HL-60 (cell line): Measurements from ENCODE around the gene MGST2.

Experiments used
- POLR2AphosphoS5 ChIP-seq: IDR thresholded peaks from 2 replicates; pipeline ENCODE4 v1.6.1; 2012; ENCODE audit warnings: low read depth
- TF ChIP-seq, protein P1 (sequence below): IDR thresholded peaks from one replicate; pipeline ENCODE4 v1.5.1; 2011; ENCODE audit warnings: low read length, control low read depth, inconsistent platforms; ENCODE audit not compliant: insufficient read depth
- TF ChIP-seq, protein P2 (sequence below): IDR thresholded peaks from 2 replicates; pipeline ENCODE4 v1.6.1; 2012; ENCODE audit warnings: low read depth; ENCODE audit not compliant: insufficient replicate concordance

GRCh38 chr4:139686130-139686529, 20.5 kb downstream of the MGST2 start:
- TF ChIP-seq, protein P1, sequence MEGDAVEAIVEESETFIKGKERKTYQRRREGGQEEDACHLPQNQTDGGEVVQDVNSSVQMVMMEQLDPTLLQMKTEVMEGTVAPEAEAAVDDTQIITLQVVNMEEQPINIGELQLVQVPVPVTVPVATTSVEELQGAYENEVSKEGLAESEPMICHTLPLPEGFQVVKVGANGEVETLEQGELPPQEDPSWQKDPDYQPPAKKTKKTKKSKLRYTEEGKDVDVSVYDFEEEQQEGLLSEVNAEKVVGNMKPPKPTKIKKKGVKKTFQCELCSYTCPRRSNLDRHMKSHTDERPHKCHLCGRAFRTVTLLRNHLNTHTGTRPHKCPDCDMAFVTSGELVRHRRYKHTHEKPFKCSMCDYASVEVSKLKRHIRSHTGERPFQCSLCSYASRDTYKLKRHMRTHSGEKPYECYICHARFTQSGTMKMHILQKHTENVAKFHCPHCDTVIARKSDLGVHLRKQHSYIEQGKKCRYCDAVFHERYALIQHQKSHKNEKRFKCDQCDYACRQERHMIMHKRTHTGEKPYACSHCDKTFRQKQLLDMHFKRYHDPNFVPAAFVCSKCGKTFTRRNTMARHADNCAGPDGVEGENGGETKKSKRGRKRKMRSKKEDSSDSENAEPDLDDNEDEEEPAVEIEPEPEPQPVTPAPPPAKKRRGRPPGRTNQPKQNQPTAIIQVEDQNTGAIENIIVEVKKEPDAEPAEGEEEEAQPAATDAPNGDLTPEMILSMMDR = no peak
- TF ChIP-seq, protein P2, sequence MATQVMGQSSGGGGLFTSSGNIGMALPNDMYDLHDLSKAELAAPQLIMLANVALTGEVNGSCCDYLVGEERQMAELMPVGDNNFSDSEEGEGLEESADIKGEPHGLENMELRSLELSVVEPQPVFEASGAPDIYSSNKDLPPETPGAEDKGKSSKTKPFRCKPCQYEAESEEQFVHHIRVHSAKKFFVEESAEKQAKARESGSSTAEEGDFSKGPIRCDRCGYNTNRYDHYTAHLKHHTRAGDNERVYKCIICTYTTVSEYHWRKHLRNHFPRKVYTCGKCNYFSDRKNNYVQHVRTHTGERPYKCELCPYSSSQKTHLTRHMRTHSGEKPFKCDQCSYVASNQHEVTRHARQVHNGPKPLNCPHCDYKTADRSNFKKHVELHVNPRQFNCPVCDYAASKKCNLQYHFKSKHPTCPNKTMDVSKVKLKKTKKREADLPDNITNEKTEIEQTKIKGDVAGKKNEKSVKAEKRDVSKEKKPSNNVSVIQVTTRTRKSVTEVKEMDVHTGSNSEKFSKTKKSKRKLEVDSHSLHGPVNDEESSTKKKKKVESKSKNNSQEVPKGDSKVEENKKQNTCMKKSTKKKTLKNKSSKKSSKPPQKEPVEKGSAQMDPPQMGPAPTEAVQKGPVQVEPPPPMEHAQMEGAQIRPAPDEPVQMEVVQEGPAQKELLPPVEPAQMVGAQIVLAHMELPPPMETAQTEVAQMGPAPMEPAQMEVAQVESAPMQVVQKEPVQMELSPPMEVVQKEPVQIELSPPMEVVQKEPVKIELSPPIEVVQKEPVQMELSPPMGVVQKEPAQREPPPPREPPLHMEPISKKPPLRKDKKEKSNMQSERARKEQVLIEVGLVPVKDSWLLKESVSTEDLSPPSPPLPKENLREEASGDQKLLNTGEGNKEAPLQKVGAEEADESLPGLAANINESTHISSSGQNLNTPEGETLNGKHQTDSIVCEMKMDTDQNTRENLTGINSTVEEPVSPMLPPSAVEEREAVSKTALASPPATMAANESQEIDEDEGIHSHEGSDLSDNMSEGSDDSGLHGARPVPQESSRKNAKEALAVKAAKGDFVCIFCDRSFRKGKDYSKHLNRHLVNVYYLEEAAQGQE = no peak
- no peak for TF ChIP-seq POLR2AphosphoS5
